OCI-LY1 (cell line): Measurements from ENCODE around the gene LILRB4.

ENCODE experiments used
- EZH2 ChIP-seq: fragments of 200-600 bp; sonication (generic), shearing (Covaris generic); IDR thresholded peaks from 2 replicates; pipeline ENCODE4 v1.8.0; 2017; ENCODE audit warnings: borderline replicate concordance, mixed run types, mild to moderate bottlenecking, antibody characterized with exemption, low read length, moderate library complexity, mixed read lengths
- TF ChIP-seq, protein P1 (sequence below): fragments of 200-600 bp; sonication (generic), shearing (Covaris generic); IDR thresholded peaks from 2 replicates; pipeline ENCODE4 v1.5.1; 2017; ENCODE audit warnings: mild to moderate bottlenecking, antibody characterized with exemption, low read length, moderate library complexity, mixed read lengths

- no peak for TF ChIP-seq EZH2
- TF ChIP-seq, protein P1, sequence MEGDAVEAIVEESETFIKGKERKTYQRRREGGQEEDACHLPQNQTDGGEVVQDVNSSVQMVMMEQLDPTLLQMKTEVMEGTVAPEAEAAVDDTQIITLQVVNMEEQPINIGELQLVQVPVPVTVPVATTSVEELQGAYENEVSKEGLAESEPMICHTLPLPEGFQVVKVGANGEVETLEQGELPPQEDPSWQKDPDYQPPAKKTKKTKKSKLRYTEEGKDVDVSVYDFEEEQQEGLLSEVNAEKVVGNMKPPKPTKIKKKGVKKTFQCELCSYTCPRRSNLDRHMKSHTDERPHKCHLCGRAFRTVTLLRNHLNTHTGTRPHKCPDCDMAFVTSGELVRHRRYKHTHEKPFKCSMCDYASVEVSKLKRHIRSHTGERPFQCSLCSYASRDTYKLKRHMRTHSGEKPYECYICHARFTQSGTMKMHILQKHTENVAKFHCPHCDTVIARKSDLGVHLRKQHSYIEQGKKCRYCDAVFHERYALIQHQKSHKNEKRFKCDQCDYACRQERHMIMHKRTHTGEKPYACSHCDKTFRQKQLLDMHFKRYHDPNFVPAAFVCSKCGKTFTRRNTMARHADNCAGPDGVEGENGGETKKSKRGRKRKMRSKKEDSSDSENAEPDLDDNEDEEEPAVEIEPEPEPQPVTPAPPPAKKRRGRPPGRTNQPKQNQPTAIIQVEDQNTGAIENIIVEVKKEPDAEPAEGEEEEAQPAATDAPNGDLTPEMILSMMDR, result no peak
These were observed at the start of gene LILRB4 for GRCh38 chr19:54662730-54663129.
